Measurements from ENCODE around the gene FLNB. TPM values are rescaled to one million over a fixed set of nuclear protein-coding genes. Genes with fewer than 3 reads are reported as not detected.
A peak's percentile ranks its signal among the peaks of the same experiment; 100 is the strongest.

Gene FLNB
- polyA plus RNA-seq, 3 donors = 0.47 to 4.0 (median 2.1) TPM

DNA sequence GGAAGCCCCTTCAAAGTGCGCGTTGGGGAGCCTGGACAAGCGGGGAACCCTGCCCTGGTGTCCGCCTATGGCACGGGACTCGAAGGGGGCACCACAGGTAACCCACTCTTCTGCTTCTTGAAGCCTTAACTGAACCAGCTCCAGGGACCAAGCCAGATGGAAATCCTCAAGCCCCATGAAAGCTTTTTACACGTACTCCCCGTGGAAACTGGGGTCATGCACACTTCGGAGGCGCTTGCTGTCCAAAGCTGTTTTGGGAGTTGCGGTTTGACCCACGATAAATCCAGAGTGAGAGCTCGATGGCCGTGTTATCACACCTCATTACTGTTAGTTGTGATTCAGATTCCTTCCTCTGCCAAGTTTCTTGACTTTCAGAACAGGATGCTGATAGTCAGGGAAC lies 155.0 kb downstream of the FLNB start:
- Mint-ChIP-seq H3K27me3 (ENCODE audit: low read depth in 3 of 3) (peaks cover 0 to 1% (median 0%) of the 10 kb centered on the region in 3 donors), H3K9me3 (peaks cover 0 to 4% (median 0%) of the 10 kb centered on the region in 7 donors), H3K4me3 (no peak overlapping the region), H3K27ac (no peak overlapping the region), H3K36me3 (peaks cover 68 to 69% of the 10 kb centered on the region in 2 donors), H3K4me1 (peaks cover 15% of the 10 kb centered on the region)
- Histone ChIP-seq H4K20me1 (ENCODE audit: insufficient read depth, low read length) (no peaks in the 10 kb centered on the region), H3K4me3 (replicated peaks in 1 of 3; ENCODE audit: low read depth in 2 of 3, low read length in 3 of 3) (no peak overlapping the region), H3K36me3 (replicated peaks in 1 of 2; ENCODE audit: control insufficient read depth in 1 of 2, insufficient read depth in 2 of 2, low read length in 2 of 2) (peaks cover 19 to 59% of the 10 kb centered on the region in 2 donors), H3K4me2 (replicated peaks; ENCODE audit: extremely low read depth, low read length, poor library complexity, severe bottlenecking) (no peak overlapping the region), H2AFZ (ENCODE audit: insufficient read depth, low read depth, low read length, poor library complexity, severe bottlenecking) (no peak overlapping the region), H3K27me3 (ENCODE audit: control insufficient read depth in 2 of 2, insufficient read depth in 2 of 2, low read length in 2 of 2) (no peaks in the 10 kb centered on the region), H3K9ac (ENCODE audit: insufficient read depth, low read length, poor library complexity, severe bottlenecking) (no peak overlapping the region), H3K79me2 (ENCODE audit: insufficient read depth, low read length) (no peaks in the 10 kb centered on the region), H3K27ac (ENCODE audit: low read depth in 1 of 2, low read length in 2 of 2) (no peak overlapping the region), H3K9me3 (replicated peaks in 1 of 2; ENCODE audit: control insufficient read depth in 1 of 2, insufficient read depth in 1 of 2, low read length in 2 of 2) (no peaks in the 10 kb centered on the region), H3K4me1 (ENCODE audit: control insufficient read depth in 1 of 2, insufficient read depth in 2 of 2, low read length in 2 of 2) (peaks cover 8 to 9% of the 10 kb centered on the region in 2 donors)
- 97% methylated on average over 14 of the region's 14 CpGs for WGBS (ENCODE audit: insufficient coverage)
- TF ChIP-seq, protein P1, sequence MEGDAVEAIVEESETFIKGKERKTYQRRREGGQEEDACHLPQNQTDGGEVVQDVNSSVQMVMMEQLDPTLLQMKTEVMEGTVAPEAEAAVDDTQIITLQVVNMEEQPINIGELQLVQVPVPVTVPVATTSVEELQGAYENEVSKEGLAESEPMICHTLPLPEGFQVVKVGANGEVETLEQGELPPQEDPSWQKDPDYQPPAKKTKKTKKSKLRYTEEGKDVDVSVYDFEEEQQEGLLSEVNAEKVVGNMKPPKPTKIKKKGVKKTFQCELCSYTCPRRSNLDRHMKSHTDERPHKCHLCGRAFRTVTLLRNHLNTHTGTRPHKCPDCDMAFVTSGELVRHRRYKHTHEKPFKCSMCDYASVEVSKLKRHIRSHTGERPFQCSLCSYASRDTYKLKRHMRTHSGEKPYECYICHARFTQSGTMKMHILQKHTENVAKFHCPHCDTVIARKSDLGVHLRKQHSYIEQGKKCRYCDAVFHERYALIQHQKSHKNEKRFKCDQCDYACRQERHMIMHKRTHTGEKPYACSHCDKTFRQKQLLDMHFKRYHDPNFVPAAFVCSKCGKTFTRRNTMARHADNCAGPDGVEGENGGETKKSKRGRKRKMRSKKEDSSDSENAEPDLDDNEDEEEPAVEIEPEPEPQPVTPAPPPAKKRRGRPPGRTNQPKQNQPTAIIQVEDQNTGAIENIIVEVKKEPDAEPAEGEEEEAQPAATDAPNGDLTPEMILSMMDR (IDR thresholded peaks at IDR 0.05) = no peak
- intact Hi-C loops (cut with micrococcal nuclease) = loop anchor here in 1 of 2 donors (10.0 kb wide), 1 partner anchor 148 kb away; no protein-coding TSS in a partner anchor
- no peak for DNase-seq

DNA sequence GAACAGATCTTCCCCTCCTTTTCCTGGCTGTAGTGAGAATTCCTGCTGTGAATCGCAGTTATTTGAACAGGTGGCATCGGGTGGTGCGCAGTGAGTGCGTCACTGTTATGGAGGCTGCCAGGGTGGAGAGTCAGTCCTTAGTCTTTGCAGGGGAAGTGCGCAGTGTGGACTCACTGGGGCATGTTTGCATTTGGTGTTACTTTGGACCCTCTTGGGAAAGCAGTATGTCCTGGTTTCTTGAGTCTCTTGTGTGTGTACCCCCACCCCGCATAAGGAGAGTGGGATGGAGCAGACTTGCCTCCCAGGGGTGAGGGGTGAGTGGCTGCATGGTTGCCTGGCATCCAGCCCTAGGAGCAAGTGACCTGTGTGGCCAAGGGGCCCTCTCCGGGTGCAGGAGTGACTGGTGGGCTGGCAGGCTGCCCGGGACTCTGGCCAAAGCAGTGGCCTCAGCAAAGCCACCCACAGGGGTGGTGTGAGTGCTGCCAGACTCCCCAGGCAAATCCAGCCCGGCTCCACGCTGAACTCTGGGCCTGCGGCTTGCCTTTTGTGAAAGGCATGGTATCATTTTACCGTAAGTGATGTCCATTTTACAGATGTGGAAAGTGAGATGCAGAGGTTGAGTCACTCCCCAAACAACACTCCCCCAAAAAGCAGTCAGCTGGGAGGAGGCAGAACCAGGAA lies 156.1 kb downstream of the FLNB start:
- peaks cover 0 to 1% (median 0%) of the 10 kb centered on the region in 3 donors for H3K27me3 Mint-ChIP-seq (ENCODE audit: low read depth in 3 of 3)
- Histone ChIP-seq H3K79me2 (ENCODE audit: insufficient read depth, low read length) (no peaks in the 10 kb centered on the region), H3K4me2 (replicated peaks; ENCODE audit: extremely low read depth, low read length, poor library complexity, severe bottlenecking) (no peak overlapping the region), H3K27me3 (ENCODE audit: control insufficient read depth in 2 of 2, insufficient read depth in 2 of 2, low read length in 2 of 2) (no peaks in the 10 kb centered on the region), H2AFZ (ENCODE audit: insufficient read depth, low read depth, low read length, poor library complexity, severe bottlenecking) (no peak overlapping the region), H3K4me1 (ENCODE audit: control insufficient read depth in 1 of 2, insufficient read depth in 2 of 2, low read length in 2 of 2) (peaks cover 8 to 9% of the 10 kb centered on the region in 2 donors), H4K20me1 (ENCODE audit: insufficient read depth, low read length) (no peaks in the 10 kb centered on the region), H3K4me3 (replicated peaks in 1 of 3; ENCODE audit: low read depth in 2 of 3, low read length in 3 of 3) (no peak overlapping the region), H3K36me3 (replicated peaks in 1 of 2; ENCODE audit: control insufficient read depth in 1 of 2, insufficient read depth in 2 of 2, low read length in 2 of 2) (peaks cover 21 to 58% of the 10 kb centered on the region in 2 donors), H3K9ac (ENCODE audit: insufficient read depth, low read length, poor library complexity, severe bottlenecking) (no peak overlapping the region), H3K27ac (ENCODE audit: low read depth in 1 of 2, low read length in 2 of 2) (no peak overlapping the region), H3K9me3 (replicated peaks in 1 of 2; ENCODE audit: control insufficient read depth in 1 of 2, insufficient read depth in 1 of 2, low read length in 2 of 2) (no peaks in the 10 kb centered on the region)
- H3K27ac Mint-ChIP-seq = peak overlapping the region in 3 of 7 donors; percentile 15 to 67 (median 42)
- peaks cover 0 to 4% (median 0%) of the 10 kb centered on the region in 7 donors for H3K9me3 Mint-ChIP-seq
- H3K36me3 Mint-ChIP-seq = peaks cover 70 to 75% of the 10 kb centered on the region in 2 donors
- H3K4me3 Mint-ChIP-seq = no peak overlapping the region
- peaks cover 15% of the 10 kb centered on the region for H3K4me1 Mint-ChIP-seq
- TF ChIP-seq, protein P1 (IDR thresholded peaks at IDR 0.05) = no peak
- no peak for DNase-seq
- intact Hi-C loops (cut with micrococcal nuclease) = loop anchor here in 1 of 2 donors (10.0 kb wide), 1 partner anchor 150 kb away; no protein-coding TSS in a partner anchor
- WGBS (ENCODE audit: insufficient coverage) = 99% methylated on average over 8 of the region's 12 CpGs
